HG03521 (cell line): ENCODE data around the gene PXDN.
"Not testable (repeated sequence)": the region's sequence is repeated elsewhere in the genome, so short reads cannot be mapped to it uniquely, and the experiment has no call there.

Source experiments
- ATAC-seq: cut with Tn5 transposase; IDR thresholded peaks from one replicate; pipeline ENCODE4 v1.9.1; 2021; ENCODE audit warnings: mild to moderate bottlenecking, moderate library complexity; ENCODE audit not compliant: unreplicated experiment

Gene PXDN

GRCh38 chr2:1707771-1708418 lies 36.4 kb downstream of the PXDN start:
- ATAC-seq: no peak

GRCh38 chr2:1706089-1706841 lies 38.0 kb downstream of the PXDN start:
- not testable (repeated sequence) for ATAC-seq

GRCh38 chr2:1705557-1706076 lies 38.7 kb downstream of the PXDN start:
- no peak for ATAC-seq

- no peak for ATAC-seq
Measured at GRCh38 chr2:1704631-1705556, 39.4 kb downstream of the PXDN start.

GRCh38 chr2:1702186-1702565 lies 42.1 kb downstream of the PXDN start:
- ATAC-seq: no peak

- no peak for ATAC-seq
Measured at GRCh38 chr2:1701556-1702185, 42.6 kb downstream of the PXDN start.

GRCh38 chr2:1701020-1701419 lies 43.3 kb downstream of the PXDN start:
- ATAC-seq: no peak

- ATAC-seq: not testable (repeated sequence)
Measured at GRCh38 chr2:1700427-1700826, 43.9 kb downstream of the PXDN start.

- no peak for ATAC-seq
Measured at GRCh38 chr2:1698188-1698945, 45.9 kb downstream of the PXDN start.

- ATAC-seq: no peak
Measured at GRCh38 chr2:1697601-1698000, 46.7 kb downstream of the PXDN start.

- no peak for ATAC-seq
Measured at GRCh38 chr2:1696472-1696871, 47.8 kb downstream of the PXDN start.

GRCh38 chr2:1694371-1695271 lies 49.7 kb downstream of the PXDN start:
- ATAC-seq: no peak

- no peak for ATAC-seq
Measured at GRCh38 chr2:1693723-1694122, 50.6 kb downstream of the PXDN start.

GRCh38 chr2:1692342-1692741 lies 52.0 kb downstream of the PXDN start:
- ATAC-seq: no peak

- no peak for ATAC-seq
Measured at GRCh38 chr2:1691366-1691765, 52.9 kb downstream of the PXDN start.

GRCh38 chr2:1690056-1690775 lies 54.1 kb downstream of the PXDN start:
- ATAC-seq: no peak

GRCh38 chr2:1688859-1689258 lies 55.5 kb downstream of the PXDN start:
- no peak for ATAC-seq

GRCh38 chr2:1688161-1688560 lies 56.2 kb downstream of the PXDN start:
- no peak for ATAC-seq
